Upper lobe of left lung (tissue), 4 donors: ENCODE measurements around the gene SOX30.

Experiments
- CTCF ChIP-seq, 6 experiments: fragments of 450-650 bp in 4 of 6; fragments of 200-600 bp in 2 of 6; sonication (generic) in 2 of 6; IDR thresholded peaks; one replicate each; pipeline ENCODE4 v1.5.1; 2016 to 2019; ENCODE audit warnings: antibody characterized with exemption in 6 of 6
- POLR2A ChIP-seq, 4 donors: fragments of 450-650 bp; IDR thresholded peaks; one replicate each; pipeline ENCODE4 v1.5.1; 2016 to 2017; ENCODE audit warnings: antibody characterized with exemption in 4 of 4, mild to moderate bottlenecking in 2 of 4

- no peak for TF ChIP-seq CTCF (IDR thresholded peaks at IDR 0.05)
- no peak for TF ChIP-seq POLR2A (IDR thresholded peaks at IDR 0.05)
These were observed 44.7 kb downstream of the SOX30 start for GRCh38 chr5:157607371-157608161.
